Measurements from ENCODE around the gene COL8A2.
A peak's percentile ranks its signal among the peaks of the same experiment; 100 is the strongest.

COL8A2 gene

GRCh38 chr1:36128905-36129206 lies 3.8 kb upstream of the COL8A2 start:
- no peak overlapping the region for H3K4me3 ChIP-seq (ENCODE audit: control insufficient read depth, low read depth, low read length)
- no peak for DNase-seq (ENCODE audit: low read depth)
- TF ChIP-seq, protein P1, sequence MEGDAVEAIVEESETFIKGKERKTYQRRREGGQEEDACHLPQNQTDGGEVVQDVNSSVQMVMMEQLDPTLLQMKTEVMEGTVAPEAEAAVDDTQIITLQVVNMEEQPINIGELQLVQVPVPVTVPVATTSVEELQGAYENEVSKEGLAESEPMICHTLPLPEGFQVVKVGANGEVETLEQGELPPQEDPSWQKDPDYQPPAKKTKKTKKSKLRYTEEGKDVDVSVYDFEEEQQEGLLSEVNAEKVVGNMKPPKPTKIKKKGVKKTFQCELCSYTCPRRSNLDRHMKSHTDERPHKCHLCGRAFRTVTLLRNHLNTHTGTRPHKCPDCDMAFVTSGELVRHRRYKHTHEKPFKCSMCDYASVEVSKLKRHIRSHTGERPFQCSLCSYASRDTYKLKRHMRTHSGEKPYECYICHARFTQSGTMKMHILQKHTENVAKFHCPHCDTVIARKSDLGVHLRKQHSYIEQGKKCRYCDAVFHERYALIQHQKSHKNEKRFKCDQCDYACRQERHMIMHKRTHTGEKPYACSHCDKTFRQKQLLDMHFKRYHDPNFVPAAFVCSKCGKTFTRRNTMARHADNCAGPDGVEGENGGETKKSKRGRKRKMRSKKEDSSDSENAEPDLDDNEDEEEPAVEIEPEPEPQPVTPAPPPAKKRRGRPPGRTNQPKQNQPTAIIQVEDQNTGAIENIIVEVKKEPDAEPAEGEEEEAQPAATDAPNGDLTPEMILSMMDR (conservative IDR thresholded peaks at IDR 0.05; ENCODE audit: control insufficient read depth, insufficient read depth, low read depth, low read length) = no peak

- no peak overlapping the region for H3K4me3 ChIP-seq (ENCODE audit: control insufficient read depth, low read depth, low read length)
- TF ChIP-seq, protein P1 (conservative IDR thresholded peaks at IDR 0.05; ENCODE audit: control insufficient read depth, insufficient read depth, low read depth, low read length) = no peak
- DNase-seq (ENCODE audit: low read depth) = peak; percentile 53
These were observed 3.3 kb upstream of the COL8A2 start for GRCh38 chr1:36128126-36128904.

GRCh38 chr1:36126797-36127500 lies 1.9 kb upstream of the COL8A2 start:
- DNase-seq (ENCODE audit: low read depth) = no peak
- no peak overlapping the region for H3K4me3 ChIP-seq (ENCODE audit: control insufficient read depth, low read depth, low read length)
- TF ChIP-seq, protein P1 (conservative IDR thresholded peaks at IDR 0.05; ENCODE audit: control insufficient read depth, insufficient read depth, low read depth, low read length) = no peak

DNA sequence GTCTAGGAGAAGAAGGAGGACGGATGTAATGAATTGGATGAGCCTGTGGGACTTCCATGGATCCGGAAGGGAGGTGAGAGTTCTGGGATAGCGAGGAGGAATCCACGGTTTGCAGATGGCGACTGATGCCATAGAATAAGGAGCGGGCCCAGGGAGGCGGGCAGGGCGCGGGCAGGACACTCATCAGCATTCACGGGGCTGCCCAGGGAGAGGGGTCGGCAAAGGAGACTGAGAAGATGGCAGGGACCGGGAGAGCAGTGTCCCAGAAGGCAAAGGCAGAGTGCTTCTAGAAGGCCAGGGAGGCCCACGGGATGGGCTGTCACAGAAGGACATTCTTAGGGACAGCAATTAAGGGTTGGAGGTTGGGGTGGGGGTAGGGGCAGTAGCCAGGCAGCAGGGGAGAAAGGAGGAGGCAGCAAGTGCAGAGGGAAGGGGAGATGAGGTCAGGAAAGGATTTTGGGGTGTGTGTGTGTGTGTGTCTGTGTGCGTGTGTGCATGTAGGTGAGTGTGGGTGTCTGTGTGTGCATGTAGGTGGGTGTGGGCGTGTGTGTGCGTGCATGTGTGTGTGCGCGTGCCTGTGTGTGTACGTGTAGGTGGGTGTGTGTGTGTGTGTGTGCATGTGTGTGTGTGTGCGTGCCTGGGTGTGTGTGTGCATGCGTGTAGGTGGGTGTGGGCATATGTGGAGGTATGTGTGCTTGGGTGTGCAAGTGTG lies 1.1 kb upstream of the COL8A2 start:
- TF ChIP-seq, protein P1 (conservative IDR thresholded peaks at IDR 0.05; ENCODE audit: control insufficient read depth, insufficient read depth, low read depth, low read length) = no peak
- DNase-seq (ENCODE audit: low read depth) = no peak
- no peak overlapping the region for H3K4me3 ChIP-seq (ENCODE audit: control insufficient read depth, low read depth, low read length)

DNA sequence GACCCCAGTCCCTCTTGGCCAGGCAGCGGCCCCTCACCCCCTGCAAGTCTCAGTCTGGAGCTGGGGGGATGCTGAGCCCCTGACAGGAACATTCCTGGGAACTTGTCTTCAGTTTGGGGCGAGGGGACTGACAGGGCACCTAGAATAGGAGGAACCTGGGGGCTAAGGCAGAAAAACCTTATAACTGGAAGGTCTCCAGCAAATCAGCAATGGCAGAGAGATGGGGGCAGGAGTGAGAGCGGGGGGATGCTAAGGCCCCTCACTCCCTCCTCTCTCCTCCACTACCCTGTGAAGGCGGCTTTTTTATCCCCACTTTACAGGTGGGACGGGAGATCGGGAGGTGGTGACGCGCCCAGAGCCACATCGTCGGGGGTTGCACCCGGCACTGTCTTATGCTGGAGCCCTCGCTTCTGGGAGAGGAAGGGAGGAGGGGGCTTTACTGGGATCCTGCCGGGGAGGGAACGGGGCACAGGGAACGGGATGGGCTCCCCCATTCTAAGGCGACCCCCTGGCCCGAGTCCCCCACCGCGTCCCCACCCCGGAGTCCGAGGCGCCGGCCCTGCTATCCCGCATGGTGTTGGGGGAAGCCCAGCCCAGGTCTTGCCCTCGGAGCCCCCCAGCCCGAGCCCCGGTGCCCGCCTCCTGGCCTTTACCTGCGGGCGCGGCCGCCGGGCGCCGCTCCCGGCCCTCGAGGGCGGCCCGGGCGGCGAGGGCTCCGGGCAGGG lies 456 bp downstream of the COL8A2 start:
- H3K4me3 ChIP-seq (ENCODE audit: control insufficient read depth, low read depth, low read length) = no peak overlapping the region
- TF ChIP-seq, protein P1 (conservative IDR thresholded peaks at IDR 0.05; ENCODE audit: control insufficient read depth, insufficient read depth, low read depth, low read length) = no peak
- no peak for DNase-seq (ENCODE audit: low read depth)

DNA sequence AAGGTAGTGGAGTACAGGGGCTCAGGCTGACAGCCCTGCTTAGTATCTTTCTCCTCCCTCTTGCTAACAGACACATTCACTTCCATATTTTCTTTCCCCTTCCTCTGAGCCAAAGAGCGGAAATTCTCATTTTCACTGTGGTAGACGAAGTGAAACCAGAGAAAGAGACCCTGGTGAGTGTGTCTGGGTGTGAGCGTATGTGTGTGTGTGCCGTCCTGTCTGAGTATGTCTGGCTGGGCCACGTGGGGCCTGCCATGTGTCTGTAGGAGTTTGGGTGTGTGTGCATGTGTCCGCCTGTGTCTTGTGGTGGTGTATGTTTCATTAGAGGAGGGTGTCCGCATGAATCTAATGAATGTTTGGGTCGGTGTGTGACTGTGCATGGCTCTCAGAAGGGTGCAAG lies 1.7 kb downstream of the COL8A2 start:
- TF ChIP-seq, protein P1 (conservative IDR thresholded peaks at IDR 0.05; ENCODE audit: control insufficient read depth, insufficient read depth, low read depth, low read length) = no peak
- H3K4me3 ChIP-seq (ENCODE audit: control insufficient read depth, low read depth, low read length) = no peak overlapping the region
- no peak for DNase-seq (ENCODE audit: low read depth)

Measured in fibroblast of mammary gland (primary cell).